T-helper 2 cell treated with Interferon-gamma antibody and Interleukin-4, amounts not matched to agents 100 ng/mL and 5 ng/mL, for 36 hours (primary cell): ENCODE measurements around the gene KCTD19. TPM values are rescaled to one million over a fixed set of nuclear protein-coding genes. Genes with fewer than 3 reads are reported as not detected.

Source experiments
- intact Hi-C: fragments of 100-400 bp; cut with micrococcal nuclease; formaldehyde crosslinking; loops from one replicate; pipeline ENCODE4 v1.15.1; 2023
- total RNA-seq: library from RNA; stranded (reverse); gene quantifications from 2 replicates; pipeline ENCODE4 v1.2.3, GENCODE V29; 2022

KCTD19 gene
- total RNA-seq, 1 donor from 2014 or later: 0.02 TPM

DNA sequence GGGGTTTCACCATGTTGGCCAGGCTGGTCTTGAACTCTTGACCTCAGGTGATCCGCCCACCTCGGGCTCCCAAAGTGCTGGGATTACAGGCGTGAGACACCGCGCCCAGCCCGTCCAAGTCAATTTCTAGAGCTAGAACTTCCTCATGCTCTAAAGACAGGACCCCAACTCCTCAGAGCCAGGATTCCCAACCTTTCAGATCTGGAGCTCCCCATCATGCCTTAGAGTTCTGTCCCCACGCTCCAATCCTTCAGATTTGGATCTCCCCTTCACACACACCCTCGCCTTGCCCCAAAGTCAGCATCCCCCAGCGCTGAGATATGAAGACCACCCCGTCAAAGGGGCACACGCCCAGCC lies 448 bp downstream of the KCTD19 start:
- intact Hi-C loops: no loop called here

DNA sequence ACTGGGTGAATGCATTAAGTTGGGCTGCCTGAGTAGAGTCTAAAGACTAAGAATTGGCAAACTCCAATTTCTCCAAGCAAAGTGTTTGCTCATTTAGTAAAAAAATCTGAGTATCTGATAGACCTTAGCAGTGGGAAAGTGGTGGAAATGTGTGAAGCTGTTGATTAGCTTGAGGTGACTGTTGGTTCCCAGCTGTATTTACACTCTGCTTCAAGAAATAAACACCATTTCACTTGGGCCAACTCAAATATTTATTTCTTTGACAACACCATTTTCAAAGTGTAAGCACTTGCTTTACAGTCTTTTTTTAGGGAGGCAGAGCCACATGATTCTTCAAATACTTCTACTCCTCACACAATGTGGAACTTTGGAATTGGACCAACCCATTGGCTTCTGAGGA lies 8.7 kb downstream of the KCTD19 start:
- intact Hi-C loops: no loop called here

DNA sequence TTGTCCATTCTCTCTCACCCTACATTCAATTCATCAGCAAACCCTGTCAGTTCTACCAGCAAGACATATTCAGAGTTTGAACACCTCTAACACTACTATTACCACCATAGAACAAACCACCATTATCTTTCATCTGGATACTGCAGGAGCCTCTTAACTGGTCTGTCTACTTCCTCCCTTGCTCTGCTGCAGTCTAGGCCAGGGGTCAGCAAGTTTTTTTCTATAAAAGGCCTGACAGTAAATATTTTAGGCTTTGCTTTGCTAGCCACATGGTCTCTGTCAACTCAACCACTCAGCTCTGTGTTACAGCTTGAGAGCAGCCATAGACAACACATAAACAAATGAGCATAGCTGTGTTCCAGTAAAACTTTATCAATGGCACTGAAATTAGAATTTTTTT lies 13.8 kb downstream of the KCTD19 start:
- intact Hi-C loops: no loop called here

DNA sequence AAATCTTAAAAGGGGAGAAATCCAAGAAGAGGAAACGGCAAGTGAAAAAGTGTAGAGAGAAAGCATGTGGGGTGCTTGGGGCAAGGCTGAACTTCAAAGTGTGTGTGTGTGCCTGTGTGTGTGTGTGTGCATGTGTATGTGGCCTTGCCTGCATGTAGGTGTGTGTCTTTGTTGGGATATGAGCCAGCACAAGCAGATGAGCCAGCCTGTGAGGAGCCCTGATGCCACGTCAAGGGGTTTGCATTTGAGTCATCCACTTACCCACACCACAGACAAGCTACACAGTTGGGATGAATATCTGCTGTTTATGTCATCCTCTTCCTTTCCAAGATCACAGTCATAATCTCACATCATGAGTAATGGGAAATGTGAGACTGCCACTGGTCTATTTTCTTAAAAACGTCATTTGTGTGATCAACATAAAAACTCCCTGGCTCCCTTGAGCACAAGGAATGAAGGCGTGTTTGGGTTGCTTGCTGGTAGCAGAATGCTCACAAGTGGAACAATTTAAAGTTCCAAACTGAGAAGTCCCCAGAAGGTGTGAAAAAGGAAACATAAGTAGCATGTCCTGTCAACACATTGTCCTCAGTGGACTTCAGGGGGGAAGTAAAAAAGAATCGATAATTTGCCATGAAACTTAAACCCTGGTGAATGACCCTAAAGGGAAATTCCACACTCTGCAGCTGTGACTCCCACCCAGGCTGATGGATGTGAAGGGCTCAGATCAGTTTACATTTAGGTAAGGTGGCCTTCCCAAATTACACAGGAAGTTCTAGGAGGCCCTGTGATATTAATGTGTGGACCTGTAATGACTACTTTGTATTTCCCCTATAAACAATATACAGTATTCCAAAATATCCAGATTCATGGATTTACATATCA lies 14.7 kb downstream of the KCTD19 start:
- intact Hi-C loops: loop anchor here (1.0 kb wide), 1 partner anchor 33 kb away; the partner anchor contains the start of gene PLEKHG4

DNA sequence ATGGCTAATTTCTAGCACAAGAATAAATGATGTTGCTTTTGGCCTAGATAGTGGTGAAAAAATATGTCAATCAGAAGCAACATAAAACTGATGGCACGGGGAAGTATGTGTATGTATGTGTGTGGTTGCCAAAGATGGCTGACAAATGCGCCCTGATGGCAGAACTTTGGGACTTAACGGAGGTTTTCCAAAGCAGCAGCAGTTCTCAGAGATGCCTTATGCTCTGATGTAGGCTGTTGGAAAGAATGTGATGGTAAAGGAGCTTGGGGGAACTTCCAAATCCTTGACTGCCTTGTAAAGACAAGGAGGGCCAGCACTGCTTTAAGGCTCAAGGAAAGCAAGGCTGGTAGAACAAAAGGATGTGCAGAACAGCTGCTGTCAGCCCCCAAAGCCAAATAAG lies 16.0 kb downstream of the KCTD19 start:
- intact Hi-C loops: no loop called here

DNA sequence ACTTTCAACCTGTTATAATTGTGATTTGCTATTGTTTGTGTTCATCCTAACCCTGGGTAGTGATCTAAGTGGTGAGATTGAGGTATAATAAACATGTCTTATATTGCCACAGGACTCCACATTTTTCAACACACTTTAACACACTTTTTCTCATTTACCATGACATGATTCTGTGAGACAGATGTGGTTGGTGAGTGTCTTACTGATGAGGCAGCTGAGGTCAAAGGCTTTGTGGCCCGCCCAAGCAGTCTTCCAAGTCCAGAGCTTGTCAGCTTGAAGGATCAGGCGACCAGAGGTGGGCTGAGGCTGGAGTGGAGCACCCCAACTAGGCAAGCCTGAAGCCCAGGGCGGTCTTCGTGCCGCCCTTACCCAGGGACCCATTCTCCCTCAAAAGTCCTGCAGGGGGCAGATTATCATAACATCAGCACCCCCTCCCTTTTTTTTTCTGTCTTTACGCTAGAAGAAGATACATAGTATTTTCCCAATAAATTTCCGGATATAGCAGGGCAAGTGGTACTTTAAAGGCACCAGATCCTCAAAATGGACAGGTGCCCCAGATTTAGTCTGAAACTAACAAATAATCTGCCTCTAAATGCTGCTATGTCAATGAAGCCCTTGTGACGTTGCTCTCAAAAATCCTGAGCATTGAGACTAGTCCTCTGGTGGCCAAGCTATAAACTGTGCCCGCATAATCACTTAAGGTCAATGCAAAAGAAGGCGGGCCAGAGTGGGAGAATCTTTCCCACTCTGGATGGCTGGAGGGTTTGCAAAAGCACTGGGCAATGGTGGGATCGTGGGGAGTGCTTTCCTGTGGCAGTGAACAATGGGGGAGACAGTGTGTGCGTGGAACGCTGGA lies 21.1 kb downstream of the KCTD19 start:
- intact Hi-C loops: no loop called here

DNA sequence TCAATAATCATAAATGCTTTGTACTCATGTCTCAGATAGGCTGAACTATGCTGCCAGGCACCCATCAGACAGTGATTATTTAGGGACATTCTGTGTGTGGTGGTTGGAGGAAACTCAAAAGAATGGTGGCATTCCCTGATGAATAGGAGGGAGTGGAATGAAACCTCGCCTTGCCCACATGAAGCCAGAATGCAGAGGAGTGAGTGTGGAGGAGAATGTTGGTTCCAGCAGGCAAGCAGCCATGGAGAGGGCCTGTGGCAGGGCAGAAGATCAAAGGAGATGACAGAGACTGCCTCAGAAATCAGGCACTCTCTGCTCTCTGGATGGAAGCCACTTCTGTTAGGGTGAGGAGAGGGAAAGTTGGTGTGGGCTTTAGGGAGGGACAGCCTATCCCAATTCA lies 22.5 kb downstream of the KCTD19 start:
- intact Hi-C loops: no loop called here

DNA sequence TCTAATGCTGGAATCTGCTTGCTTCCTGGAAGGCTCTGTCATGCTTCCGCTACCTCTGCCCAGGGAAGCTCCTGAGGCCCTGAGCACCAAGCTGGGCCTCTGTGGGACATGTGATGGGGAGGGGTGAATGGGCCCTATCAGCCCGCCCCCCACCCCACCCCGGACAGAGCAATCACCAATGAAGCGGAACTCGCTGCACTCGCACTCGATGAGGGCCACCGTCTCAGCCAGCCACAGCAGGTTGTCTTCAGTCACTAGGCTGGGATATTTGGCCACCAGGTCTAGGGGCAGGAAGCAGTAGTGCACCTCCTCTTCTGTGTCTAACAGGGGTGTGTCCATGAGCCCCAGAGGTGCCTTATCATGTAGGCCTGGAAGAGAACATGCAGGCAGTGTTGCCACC lies 23.6 kb downstream of the KCTD19 start:
- intact Hi-C loops: no loop called here

DNA sequence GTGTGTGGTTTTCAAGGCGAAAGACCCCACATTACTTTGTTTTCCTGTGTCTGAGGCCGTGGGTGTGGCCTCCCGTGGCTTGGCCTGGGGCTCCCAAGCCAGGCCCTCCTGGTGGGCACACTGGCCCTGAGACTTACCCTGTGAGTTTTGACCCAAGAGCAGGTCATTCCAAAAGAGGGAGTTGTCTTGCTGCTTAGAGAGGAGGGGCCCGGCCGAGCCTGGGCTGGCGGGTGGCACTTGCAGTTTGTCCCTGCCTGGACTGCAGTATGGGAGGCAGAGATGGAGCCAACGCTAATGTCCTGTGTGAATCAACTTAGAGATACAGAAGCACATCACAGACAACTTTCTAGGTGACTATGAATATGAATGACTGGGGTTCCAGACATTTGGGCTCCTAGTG lies 24.5 kb downstream of the KCTD19 start:
- intact Hi-C loops: no loop called here

DNA sequence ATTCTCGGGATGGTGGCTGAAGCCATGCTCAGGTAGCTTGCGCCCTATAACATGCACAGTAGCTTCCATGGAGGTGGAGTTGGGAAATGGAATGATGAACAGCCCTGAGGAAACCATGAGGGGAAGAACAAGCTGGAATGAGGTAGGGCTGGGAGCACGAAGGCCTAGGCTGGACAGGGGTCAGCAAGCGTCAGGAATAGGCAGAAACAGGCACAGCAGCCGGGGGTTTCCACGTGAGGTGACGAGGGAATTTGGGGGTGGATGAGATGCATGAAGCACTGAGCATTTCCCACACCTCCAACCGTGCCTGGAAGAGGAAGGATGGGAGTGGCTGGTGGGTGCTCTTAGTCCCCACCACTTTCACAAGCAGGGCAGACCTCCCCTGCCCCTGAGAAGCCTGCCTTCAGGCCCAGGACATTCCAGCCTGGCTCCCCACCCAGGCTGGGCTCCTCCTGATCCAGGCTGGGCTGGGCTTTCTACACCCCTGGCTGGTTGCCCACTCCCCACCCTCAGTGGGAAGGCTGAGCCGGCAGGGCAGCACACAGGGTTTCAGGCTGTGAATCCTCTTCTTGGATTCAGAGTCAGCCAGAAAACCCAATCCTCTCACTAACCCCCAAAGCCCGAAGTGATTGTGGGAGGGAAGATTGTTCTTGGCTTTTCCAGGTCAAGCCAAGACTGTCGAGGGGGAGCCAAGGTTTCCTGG lies 25.3 kb downstream of the KCTD19 start:
- intact Hi-C loops: no loop called here

DNA sequence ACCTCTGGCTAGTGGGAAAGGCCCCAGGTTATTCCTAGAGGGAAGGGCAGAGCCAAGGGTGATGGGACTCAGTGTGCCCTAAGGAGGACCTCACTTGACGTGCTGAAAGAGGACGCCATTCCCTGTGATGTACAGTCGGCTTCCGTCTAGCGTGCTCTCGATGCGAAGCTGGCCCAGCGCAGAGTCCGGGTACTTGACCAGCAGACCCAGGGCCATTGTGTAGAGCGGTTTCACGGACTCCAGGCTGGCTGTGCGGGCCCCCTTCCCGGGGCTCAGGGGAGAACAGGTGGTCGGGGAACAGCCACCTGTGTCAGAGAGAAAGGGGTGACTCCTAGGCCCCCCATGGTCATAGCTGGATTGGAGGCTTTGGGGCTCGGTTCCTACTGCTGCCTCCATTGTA lies 27.3 kb downstream of the KCTD19 start:
- intact Hi-C loops: no loop called here

DNA sequence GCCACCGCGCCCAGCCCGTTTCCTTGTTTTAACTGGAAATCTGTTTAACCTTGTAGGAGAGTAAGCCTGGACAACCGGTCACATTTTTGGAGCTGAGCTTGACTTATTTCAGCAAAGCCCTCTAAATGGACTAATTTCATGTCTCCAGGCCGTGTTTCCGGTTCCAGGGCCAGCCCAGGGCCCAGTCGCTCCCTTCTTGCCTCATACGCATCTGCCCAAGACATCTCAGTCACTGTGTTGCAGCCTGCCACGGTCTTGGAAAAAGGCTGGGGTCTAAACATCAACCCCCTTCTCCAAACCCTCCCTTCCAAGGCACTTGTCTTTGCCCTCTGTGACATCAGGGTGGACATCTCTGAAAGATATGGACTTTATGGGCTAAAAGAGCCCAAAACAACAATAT lies 28.3 kb downstream of the KCTD19 start:
- intact Hi-C loops: no loop called here

DNA sequence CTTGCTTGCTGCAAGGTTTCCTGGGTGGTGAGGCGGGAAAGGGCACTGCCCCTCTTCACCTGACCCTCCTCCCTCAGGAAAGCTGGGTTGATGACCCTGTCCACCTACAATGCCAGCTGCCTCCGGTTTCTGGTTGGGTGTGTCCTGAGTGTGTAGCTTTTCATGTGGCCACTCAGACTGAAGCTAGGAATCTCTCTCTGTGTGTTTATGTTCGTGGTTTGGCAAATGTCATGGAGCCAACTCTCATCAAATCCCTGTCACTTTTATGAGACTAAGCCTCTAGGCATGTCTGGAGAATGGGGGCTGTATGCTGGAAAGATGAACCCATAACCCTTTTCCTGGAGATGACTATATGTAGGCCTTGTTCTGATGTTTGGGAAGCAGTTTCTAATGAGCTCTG lies 30.1 kb downstream of the KCTD19 start:
- intact Hi-C loops: no loop called here

DNA sequence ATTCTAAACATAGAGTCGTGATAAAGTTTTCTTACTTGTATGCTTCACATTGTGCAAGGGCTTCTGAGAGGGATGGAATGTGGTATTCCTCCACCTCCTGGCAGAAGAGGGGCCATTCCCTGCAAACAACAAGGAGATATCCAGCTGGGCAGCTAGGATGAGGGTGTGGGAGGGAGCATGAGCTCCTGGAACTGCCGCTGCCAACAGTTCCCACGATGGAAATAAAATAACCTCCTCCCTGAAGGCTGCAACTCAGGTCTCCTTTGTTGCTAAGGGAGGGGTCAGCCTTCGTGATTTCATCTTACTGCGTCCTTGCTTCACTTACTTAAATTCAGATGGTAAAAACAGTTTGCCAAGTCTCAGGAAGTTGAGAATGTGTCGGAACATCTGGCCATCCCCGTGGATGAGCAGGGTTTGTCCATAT lies 31.6 kb downstream of the KCTD19 start:
- intact Hi-C loops: no loop called here

DNA sequence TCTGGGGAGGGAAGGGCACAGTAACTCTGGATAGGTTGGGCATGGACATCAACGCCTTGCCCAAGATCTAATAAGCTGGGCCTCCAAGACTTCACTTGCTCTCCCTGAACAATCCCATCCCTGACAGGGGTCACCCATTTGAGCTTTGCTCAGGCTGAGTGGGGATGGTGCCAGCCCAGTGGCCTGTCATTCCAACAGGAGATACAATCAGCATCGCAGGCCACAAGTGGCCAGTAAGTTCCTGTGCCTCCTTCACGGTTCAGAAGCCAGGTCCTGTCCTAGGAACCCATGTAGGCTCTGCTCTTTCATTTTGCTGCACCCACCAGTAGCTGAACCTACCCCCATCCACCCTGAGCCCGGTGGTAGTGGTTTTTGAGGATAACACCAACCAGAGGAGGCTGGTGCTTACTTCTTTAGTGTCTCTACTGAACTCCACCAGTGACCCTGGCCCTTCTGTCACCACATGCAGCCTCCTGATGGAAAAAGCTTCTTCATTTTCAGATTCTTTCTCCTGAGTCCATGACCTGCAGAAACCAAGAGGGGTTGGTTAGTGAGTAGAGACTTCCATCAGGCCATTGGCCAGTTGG lies 32.3 kb downstream of the KCTD19 start:
- intact Hi-C loops: no loop called here

DNA sequence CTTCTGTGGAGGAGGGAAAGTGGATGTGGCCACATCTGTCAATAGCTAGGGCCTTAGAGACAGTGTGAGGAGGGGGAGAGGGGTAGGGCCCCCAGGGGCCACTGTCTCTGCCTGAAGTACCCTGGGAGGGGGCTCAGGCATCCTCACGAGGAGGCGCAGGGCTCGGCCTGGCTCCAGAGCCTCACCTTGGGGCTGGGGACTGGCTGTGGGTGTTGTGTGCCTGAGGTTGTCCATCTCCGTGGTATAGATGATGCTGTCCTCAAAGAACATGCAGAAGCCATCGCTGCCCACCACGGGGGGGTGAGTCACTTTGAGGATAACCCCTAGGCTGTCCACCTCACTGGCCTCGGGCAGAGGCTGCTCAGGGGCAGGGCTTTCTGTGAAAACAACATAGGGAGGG lies 35.1 kb downstream of the KCTD19 start:
- intact Hi-C loops: no loop called here

DNA sequence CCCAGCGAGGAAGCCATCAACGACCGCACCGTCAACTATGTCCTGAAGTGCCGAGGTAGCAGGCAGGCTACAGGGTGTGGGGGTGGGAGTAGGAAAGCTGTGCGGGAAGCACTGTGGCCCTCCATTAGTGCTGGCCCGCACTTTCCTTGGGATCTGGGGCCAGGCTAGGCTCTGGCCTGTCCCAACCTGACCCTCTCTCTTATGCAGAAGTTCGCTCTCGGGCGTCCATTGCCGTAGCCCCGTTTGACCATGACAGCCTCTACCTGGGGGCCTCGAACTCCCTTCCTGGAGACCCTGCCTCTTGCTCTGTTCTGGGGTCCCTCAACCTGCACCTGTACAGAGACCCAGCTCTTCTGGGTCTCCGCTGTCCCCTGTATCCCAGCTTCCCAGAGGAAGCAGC lies 38.6 kb downstream of the KCTD19 start:
- intact Hi-C loops: no loop called here

DNA sequence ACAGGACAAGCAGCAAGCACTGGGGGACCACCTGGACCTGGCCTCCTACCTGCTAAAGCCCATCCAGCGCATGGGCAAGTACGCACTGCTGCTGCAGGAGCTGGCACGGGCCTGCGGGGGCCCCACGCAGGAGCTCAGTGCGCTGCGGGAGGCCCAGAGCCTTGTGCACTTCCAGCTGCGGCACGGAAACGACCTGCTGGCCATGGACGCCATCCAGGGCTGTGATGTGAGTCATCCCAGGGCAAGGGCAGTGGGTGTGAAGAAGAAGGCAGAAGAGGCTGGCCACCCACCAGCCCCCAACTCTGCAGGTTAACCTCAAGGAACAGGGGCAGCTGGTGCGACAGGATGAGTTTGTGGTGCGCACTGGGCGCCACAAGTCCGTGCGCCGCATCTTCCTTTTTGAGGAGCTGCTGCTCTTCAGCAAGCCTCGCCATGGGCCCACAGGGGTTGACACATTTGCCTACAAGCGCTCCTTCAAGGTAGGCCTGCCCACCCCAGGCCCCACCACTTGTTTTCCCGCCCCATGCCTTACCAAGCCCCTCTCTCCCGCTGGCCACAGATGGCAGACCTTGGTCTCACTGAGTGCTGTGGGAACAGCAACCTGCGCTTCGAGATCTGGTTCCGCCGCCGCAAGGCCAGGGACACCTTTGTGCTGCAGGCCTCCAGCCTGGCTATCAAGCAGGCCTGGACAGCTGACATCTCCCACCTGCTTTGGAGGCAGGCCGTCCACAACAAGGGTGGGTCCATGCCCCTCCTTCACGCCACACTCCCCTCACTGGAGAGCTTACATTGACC lies 39.9 kb downstream of the KCTD19 start:
- intact Hi-C loops: no loop called here

DNA sequence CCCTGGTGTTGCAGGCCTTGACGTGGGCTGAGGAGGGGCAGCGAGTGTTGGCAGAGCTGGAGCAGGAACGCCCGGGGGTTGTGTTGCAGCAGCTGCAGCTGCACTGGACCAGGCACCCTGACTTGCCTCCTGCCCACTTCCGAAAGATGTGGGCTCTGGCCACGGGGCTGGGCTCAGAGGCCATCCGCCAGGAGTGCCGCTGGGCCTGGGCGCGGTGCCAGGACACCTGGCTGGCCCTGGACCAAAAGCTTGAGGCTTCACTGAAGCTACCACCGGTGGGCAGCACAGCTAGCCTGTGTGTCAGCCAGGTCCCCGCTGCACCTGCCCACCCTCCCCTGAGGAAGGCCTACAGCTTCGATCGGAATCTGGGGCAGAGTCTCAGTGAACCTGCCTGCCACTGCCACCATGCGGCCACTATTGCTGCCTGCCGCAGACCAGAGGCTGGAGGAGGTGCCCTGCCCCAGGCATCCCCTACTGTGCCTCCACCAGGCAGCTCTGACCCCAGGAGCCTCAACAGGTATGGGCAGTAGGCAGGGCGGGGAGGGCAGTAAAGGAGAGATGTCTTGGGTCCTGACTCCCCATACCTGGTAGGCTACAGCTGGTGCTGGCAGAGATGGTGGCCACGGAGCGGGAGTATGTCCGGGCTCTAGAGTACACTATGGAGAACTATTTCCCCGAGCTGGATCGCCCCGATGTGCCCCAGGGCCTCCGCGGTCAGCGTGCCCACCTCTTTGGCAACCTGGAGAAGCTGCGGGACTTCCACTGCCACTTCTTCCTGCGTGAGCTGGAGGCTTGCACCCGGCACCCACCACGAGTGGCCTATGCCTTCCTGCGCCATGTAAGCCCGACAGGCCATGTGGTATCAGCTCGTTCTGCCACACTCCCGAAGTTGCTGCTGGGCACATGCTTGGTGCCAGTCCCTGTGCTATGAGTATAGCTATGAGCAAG lies 41.6 kb downstream of the KCTD19 start:
- intact Hi-C loops: no loop called here
